ENCODE measurements around the gene COMMD8.
A peak's percentile ranks its signal among the peaks of the same experiment; 100 is the strongest.

Gene COMMD8

GRCh38 chr4:47471064-47471463, 7.6 kb upstream of the COMMD8 start:
- DNase-seq = no peak

- DNase-seq = no peak
These were observed 6.4 kb upstream of the COMMD8 start for GRCh38 chr4:47469951-47470350.

GRCh38 chr4:47468706-47469365, 5.3 kb upstream of the COMMD8 start:
- no peak for DNase-seq

GRCh38 chr4:47466056-47466785, 2.7 kb upstream of the COMMD8 start:
- no peak for DNase-seq

GRCh38 chr4:47465004-47465403, 1.5 kb upstream of the COMMD8 start:
- DNase-seq = no peak

- DNase-seq = peak; percentile 10
These were observed 685 bp downstream of the COMMD8 start for GRCh38 chr4:47462799-47463234.

- no peak for DNase-seq
These were observed 11.8 kb downstream of the COMMD8 start for GRCh38 chr4:47451657-47452056.

GRCh38 chr4:47444031-47444430, 19.5 kb downstream of the COMMD8 start:
- no peak for DNase-seq

- no peak for DNase-seq
These were observed 20.5 kb downstream of the COMMD8 start for GRCh38 chr4:47442980-47443379.

- DNase-seq = no peak
These were observed 28.6 kb downstream of the COMMD8 start for GRCh38 chr4:47434931-47435330.

- DNase-seq = no peak
These were observed 30.8 kb downstream of the COMMD8 start for GRCh38 chr4:47432749-47433148.

GRCh38 chr4:47427935-47428334, 35.6 kb downstream of the COMMD8 start:
- DNase-seq = no peak

GRCh38 chr4:47425628-47426027, 37.9 kb downstream of the COMMD8 start:
- DNase-seq = no peak

- no peak for DNase-seq
These were observed 44.2 kb downstream of the COMMD8 start for GRCh38 chr4:47419296-47419695.

- DNase-seq = no peak
These were observed 45.4 kb downstream of the COMMD8 start for GRCh38 chr4:47418147-47418546.

GRCh38 chr4:47415719-47416118, 47.8 kb downstream of the COMMD8 start:
- DNase-seq = no peak

- no peak for DNase-seq
These were observed 50.0 kb downstream of the COMMD8 start for GRCh38 chr4:47413521-47413920.

GRCh38 chr4:47410271-47410670, 53.2 kb downstream of the COMMD8 start:
- DNase-seq = no peak

- no peak for DNase-seq
These were observed 57.1 kb downstream of the COMMD8 start for GRCh38 chr4:47406408-47406807.
